Smooth muscle cell (in vitro differentiated cells): ENCODE data around the gene GLUL. TPM values are rescaled to one million over a fixed set of nuclear protein-coding genes. Genes with fewer than 3 reads are reported as not detected.

Experiments used
- DNase-seq: peaks from one replicate; lab custom pipeline; 2025; ENCODE audit not compliant: unreplicated experiment; lab: John Stamatoyannopoulos, UW
- H2AFZ ChIP-seq: fragments of 200-600 bp; sonication (generic); 2 replicates; pipeline ENCODE4 v1.6.0; 2016; ENCODE audit warnings: antibody characterized with exemption, low read depth, mild to moderate bottlenecking
- H3F3A ChIP-seq: fragments of 200-600 bp; sonication (generic); 2 replicates; pipeline ENCODE4 v1.6.0; 2017; ENCODE audit warnings: antibody characterized with exemption, low read depth
- H3K27ac ChIP-seq: fragments of 200-600 bp; sonication (generic); 2 replicates; pipeline ENCODE4 v1.5.1; 2016; ENCODE audit warnings: low read depth, mild to moderate bottlenecking
- H3K27me3 ChIP-seq: fragments of 200-600 bp; sonication (generic); 2 replicates; pipeline ENCODE4 v1.6.1; 2016; ENCODE audit warnings: low read depth, mild to moderate bottlenecking
- H3K36me3 ChIP-seq: fragments of 200-600 bp; sonication (generic); 2 replicates; pipeline ENCODE4 v1.5.1; 2016; ENCODE audit warnings: low read depth
- H3K4me1 ChIP-seq: fragments of 200-600 bp; sonication (generic); 2 replicates; pipeline ENCODE4 v1.5.1; 2016; ENCODE audit warnings: low read depth
- H3K4me2 ChIP-seq: fragments of 200-600 bp; sonication (generic); 2 replicates; pipeline ENCODE4 v1.6.0; 2016; ENCODE audit warnings: mild to moderate bottlenecking
- H3K4me3 ChIP-seq: fragments of 200-600 bp; sonication (generic); 2 replicates; pipeline ENCODE4 v1.5.1; 2016; ENCODE audit warnings: mild to moderate bottlenecking
- H3K79me2 ChIP-seq: fragments of 200-600 bp; sonication (generic); 2 replicates; pipeline ENCODE4 v1.6.0; 2016; ENCODE audit warnings: low read depth, mild to moderate bottlenecking
- H3K9ac ChIP-seq: fragments of 200-600 bp; sonication (generic); 2 replicates; pipeline ENCODE4 v1.6.0; 2016; ENCODE audit warnings: low read depth
- H3K9me3 ChIP-seq: fragments of 200-600 bp; sonication (generic); replicated peaks from 2 replicates; pipeline ENCODE4 v1.5.1; 2016; ENCODE audit warnings: low read depth
- H4K20me1 ChIP-seq: fragments of 200-600 bp; sonication (generic); 2 replicates; pipeline ENCODE4 v1.6.0; 2016; ENCODE audit warnings: low read depth
- CTCF ChIP-seq: fragments of 200-600 bp; sonication (generic); IDR thresholded peaks from 2 replicates; pipeline ENCODE4 v1.5.1; 2017; ENCODE audit warnings: borderline replicate concordance, mild to moderate bottlenecking, antibody characterized with exemption; ENCODE audit not compliant: insufficient read depth, poor library complexity, severe bottlenecking
- WGBS: methylation state at CpG from one replicate; pipeline ENCODE4 v1.1.7; 2016; ENCODE audit warnings: low lambda C conversion rate; 5-methylcytosine and 5-hydroxymethylcytosine counted together
- polyA plus RNA-seq: library from polyadenylated mRNA; unstranded; fragments of >200 nt; fragmentation: Nextera tagmentation; extraction: Ambion mirVana; gene quantifications from 2 replicates; pipeline ENCODE4 v1.2.1, GENCODE V29; 2016
- total RNA-seq: library from RNA; depleted of rRNA; stranded (reverse); fragments of >200 nt; gene quantifications from 2 replicates; pipeline ENCODE4 v1.2.3, GENCODE V29; 2014

The GLUL gene
- total and polyA plus RNA-seq, 2 experiments from 2014 or later: 108 to 127 TPM

GRCh38 chr1:182430263-182431068 lies 38.9 kb upstream of the GLUL start:
- H4K20me1 ChIP-seq: no peaks in the 10 kb centered on the region
- no peak for TF ChIP-seq CTCF
- no peak overlapping the region for H3K4me3 ChIP-seq
- no peak overlapping the region for H2AFZ ChIP-seq
- no peak for DNase-seq
- no peak overlapping the region for H3K9ac ChIP-seq
- H3K27me3 ChIP-seq: no peaks in the 10 kb centered on the region
- H3K4me2 ChIP-seq: no peak overlapping the region
- no peaks in the 10 kb centered on the region for H3K36me3 ChIP-seq
- no peaks in the 10 kb centered on the region for H3K79me2 ChIP-seq
- no peaks in the 10 kb centered on the region for H3K9me3 ChIP-seq
- no peak overlapping the region for H3K27ac ChIP-seq
- 80% methylated on average over 11 of the region's 11 CpGs for WGBS
- H3F3A ChIP-seq: no peaks in the 10 kb centered on the region
- peaks cover 3% of the 10 kb centered on the region for H3K4me1 ChIP-seq

- Histone ChIP-seq H3F3A (no peaks in the 10 kb centered on the region), H3K4me1 (peaks cover 3% of the 10 kb centered on the region), H3K4me2 (no peak overlapping the region), H3K27me3 (no peaks in the 10 kb centered on the region), H3K4me3 (no peak overlapping the region), H3K9me3 (no peaks in the 10 kb centered on the region), H3K79me2 (no peaks in the 10 kb centered on the region), H2AFZ (no peak overlapping the region), H3K27ac (no peak overlapping the region), H3K9ac (no peak overlapping the region), H3K36me3 (no peaks in the 10 kb centered on the region), H4K20me1 (no peaks in the 10 kb centered on the region)
- no peak for DNase-seq
- 90% methylated on average over 2 of the region's 2 CpGs for WGBS
- no peak for TF ChIP-seq CTCF
Observed at GRCh38 chr1:182428043-182428442, 36.5 kb upstream of the GLUL start.

- DNase-seq: no peak
- H3K27me3 ChIP-seq: no peaks in the 10 kb centered on the region
- peaks cover 3% of the 10 kb centered on the region for H3K4me1 ChIP-seq
- no peaks in the 10 kb centered on the region for H3K9me3 ChIP-seq
- no peaks in the 10 kb centered on the region for H3F3A ChIP-seq
- TF ChIP-seq CTCF: no peak
- H4K20me1 ChIP-seq: no peaks in the 10 kb centered on the region
- H3K27ac ChIP-seq: no peak overlapping the region
- WGBS: 86% methylated on average over 7 of the region's 7 CpGs
- no peak overlapping the region for H2AFZ ChIP-seq
- H3K4me3 ChIP-seq: no peak overlapping the region
- no peaks in the 10 kb centered on the region for H3K79me2 ChIP-seq
- no peak overlapping the region for H3K9ac ChIP-seq
- H3K36me3 ChIP-seq: no peaks in the 10 kb centered on the region
- no peak overlapping the region for H3K4me2 ChIP-seq
Observed at GRCh38 chr1:182426442-182427430, 35.1 kb upstream of the GLUL start.
